ENCODE data around the gene CABLES2.

DNA sequence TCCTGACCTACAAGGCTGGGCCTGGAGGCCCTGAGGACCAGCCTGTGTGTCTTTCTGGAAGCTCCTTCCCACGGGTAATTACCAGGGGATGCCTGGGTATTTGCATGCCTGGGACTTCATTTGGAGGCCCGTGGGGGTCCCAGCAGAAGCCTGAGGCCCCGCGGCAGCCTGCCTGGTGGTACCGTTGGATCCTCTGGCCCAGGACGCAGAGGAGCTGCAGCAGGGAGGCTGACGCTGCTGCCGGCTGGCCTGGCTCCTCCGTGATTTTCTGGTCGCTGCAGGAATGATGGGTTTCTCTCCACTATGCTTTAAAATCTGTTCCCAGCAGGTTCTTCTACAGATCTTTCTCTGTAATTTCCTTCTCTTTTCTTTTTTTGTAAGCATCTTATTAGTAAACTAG, 6.5 kb downstream of the CABLES2 start:
- no peak for TF ChIP-seq CTCF (IDR thresholded peaks at IDR 0.05)
- no peak for TF ChIP-seq POLR2A (IDR thresholded peaks at IDR 0.05)
